Fibroblast of skin of right quadriceps (primary cell): ENCODE measurements around the gene APELA.
"Not testable (repeated sequence)": the region's sequence is repeated elsewhere in the genome, so short reads cannot be mapped to it uniquely, and the experiment has no call there.

Source experiments
- DNase-seq: peaks from one replicate; pipeline ENCODE4 v3.0.0-alpha.2; 2013

The APELA gene

GRCh38 chr4:164927101-164927500, 50.1 kb downstream of the APELA start:
- not testable (repeated sequence) for DNase-seq

- DNase-seq, result no peak
These were observed 53.7 kb downstream of the APELA start for GRCh38 chr4:164930647-164931046.

GRCh38 chr4:164931551-164932324, 54.8 kb downstream of the APELA start:
- no peak for DNase-seq

GRCh38 chr4:164933244-164933643, 56.3 kb downstream of the APELA start:
- DNase-seq, result no peak

- no peak for DNase-seq
These were observed 58.4 kb downstream of the APELA start for GRCh38 chr4:164935363-164935762.

GRCh38 chr4:164935865-164936606, 59.1 kb downstream of the APELA start:
- not testable (repeated sequence) for DNase-seq

GRCh38 chr4:164937576-164938270, 60.7 kb downstream of the APELA start:
- no peak for DNase-seq

- DNase-seq, result no peak
These were observed 66.2 kb downstream of the APELA start for GRCh38 chr4:164943192-164943591.

- DNase-seq, result no peak
These were observed 68.2 kb downstream of the APELA start for GRCh38 chr4:164945146-164945545.

- DNase-seq, result no peak
These were observed 69.8 kb downstream of the APELA start for GRCh38 chr4:164946810-164947209.
